GM23338 (cell line): Measurements from ENCODE around the gene SFTA2. TPM values are rescaled to one million over a fixed set of nuclear protein-coding genes. Genes with fewer than 3 reads are reported as not detected.
A peak's percentile ranks its signal among the peaks of the same experiment; 100 is the strongest.

Experiments
- ATAC-seq: fragments of 200-7000 bp; cut with Tn5 transposase; 3 replicates; pipeline ENCODE4 v1.9.1; 2020
- DNase-seq: peaks from one replicate; pipeline ENCODE4 v3.0.0-alpha.2; 2015; ENCODE audit warnings: low spot score
- H2AFZ ChIP-seq: fragments of 200-600 bp; sonication (generic); 2 replicates; pipeline ENCODE4 v1.8.0; 2016; ENCODE audit warnings: antibody characterized with exemption, mild to moderate bottlenecking, moderate library complexity
- H3F3A ChIP-seq: fragments of 200-600 bp; sonication (generic); replicated peaks from 2 replicates; pipeline ENCODE4 v1.8.0; 2017; ENCODE audit warnings: antibody characterized with exemption, mixed run types, low read depth
- H3K27ac ChIP-seq: fragments of 200-600 bp; sonication (generic); 2 replicates; pipeline ENCODE4 v1.6.1; 2016; ENCODE audit warnings: low read depth
- H3K27me3 ChIP-seq: fragments of 200-600 bp; sonication (generic); 2 replicates; pipeline ENCODE4 v1.8.0; 2016; ENCODE audit warnings: mild to moderate bottlenecking, mixed run types, moderate library complexity; ENCODE audit not compliant: insufficient read depth
- H3K36me3 ChIP-seq: fragments of 200-600 bp; sonication (generic); 2 replicates; pipeline ENCODE4 v1.8.0; 2016; ENCODE audit warnings: mild to moderate bottlenecking; ENCODE audit not compliant: insufficient read depth
- H3K4me1 ChIP-seq: fragments of 200-600 bp; sonication (generic); 2 replicates; pipeline ENCODE4 v1.8.0; 2016; ENCODE audit warnings: mild to moderate bottlenecking, moderate library complexity; ENCODE audit not compliant: insufficient read depth
- H3K4me2 ChIP-seq: fragments of 200-600 bp; sonication (generic); 2 replicates; pipeline ENCODE4 v1.7.1; 2017; ENCODE audit warnings: mixed run types
- H3K4me3 ChIP-seq: fragments of 200-600 bp; sonication (generic); 2 replicates; pipeline ENCODE4 v1.6.1; 2016; ENCODE audit warnings: mixed run types
- H3K79me2 ChIP-seq: fragments of 200-600 bp; sonication (generic); replicated peaks from 2 replicates; pipeline ENCODE4 v1.8.0; 2017; ENCODE audit warnings: mild to moderate bottlenecking; ENCODE audit not compliant: insufficient read depth
- H3K9me2 ChIP-seq: fragments of 200-600 bp; sonication (generic); 2 replicates; pipeline ENCODE4 v1.8.0; 2017; ENCODE audit not compliant: insufficient read depth
- H4K20me1 ChIP-seq: fragments of 200-600 bp; sonication (generic); replicated peaks from 2 replicates; pipeline ENCODE4 v1.8.0; 2017; ENCODE audit warnings: mild to moderate bottlenecking; ENCODE audit not compliant: insufficient read depth
- H3K27ac Mint-ChIP-seq: 2 replicates; pipeline ENCODE4 v1.8.0; 2020; ENCODE audit warnings: inconsistent platforms, mild to moderate bottlenecking, moderate library complexity, mixed read lengths
- H3K27me3 Mint-ChIP-seq: 3 replicates; pipeline ENCODE4 v1.8.0; 2022; ENCODE audit warnings: low read depth, mild to moderate bottlenecking, moderate library complexity, mixed read lengths, inconsistent platforms; ENCODE audit not compliant: insufficient read depth, poor library complexity
- H3K36me3 Mint-ChIP-seq: 3 replicates; pipeline ENCODE4 v1.8.0; 2021; ENCODE audit warnings: low read depth, mild to moderate bottlenecking, inconsistent platforms, moderate library complexity, mixed read lengths
- H3K4me1 Mint-ChIP-seq: 3 replicates; pipeline ENCODE4 v1.8.0; 2020; ENCODE audit warnings: mild to moderate bottlenecking, inconsistent platforms, mixed read lengths
- H3K4me3 Mint-ChIP-seq: 3 replicates; pipeline ENCODE4 v1.8.0; 2021; ENCODE audit warnings: moderate library complexity, mild to moderate bottlenecking, inconsistent platforms, mixed read lengths
- H3K9me3 Mint-ChIP-seq: 3 replicates; pipeline ENCODE4 v1.8.0; 2020; ENCODE audit warnings: moderate library complexity, mild to moderate bottlenecking, inconsistent platforms, mixed read lengths
- CREB1 ChIP-seq: fragments of 250-450 bp; sonication (Bioruptor Pico); IDR thresholded peaks from 2 replicates; pipeline ENCODE4 v1.5.0; 2020; ENCODE audit warnings: low read depth, mild to moderate bottlenecking, moderate library complexity
- CTCF ChIP-seq, 2 experiments: fragments of 200-600 bp in 1 of 2; sonication (generic) in 1 of 2; conservative IDR thresholded peaks; 2 replicates each; pipeline versions ENCODE4 v1.5.1 to v1.6.1; 2016 to 2017; ENCODE audit warnings: antibody characterized with exemption in 2 of 2, low read depth in 2 of 2, mild to moderate bottlenecking in 2 of 2, moderate library complexity in 1 of 2
- JUNB ChIP-seq: IDR thresholded peaks from one replicate; pipeline ENCODE4 v1.6.1; 2016; ENCODE audit warnings: antibody characterized with exemption; ENCODE audit not compliant: unreplicated experiment
- NANOG ChIP-seq: IDR thresholded peaks from 2 replicates; pipeline ENCODE4 v1.6.1; 2016; ENCODE audit warnings: antibody characterized with exemption, borderline replicate concordance
- POLR2AphosphoS5 ChIP-seq: IDR thresholded peaks from 2 replicates; pipeline ENCODE4 v1.6.1; 2016; ENCODE audit warnings: antibody characterized with exemption, low read depth
- REST ChIP-seq: IDR thresholded peaks from one replicate; pipeline ENCODE4 v1.6.1; 2018; ENCODE audit warnings: antibody characterized with exemption; ENCODE audit not compliant: unreplicated experiment
- STAT1 ChIP-seq: IDR thresholded peaks from one replicate; pipeline ENCODE4 v1.6.1; 2016; ENCODE audit warnings: antibody characterized with exemption; ENCODE audit not compliant: unreplicated experiment
- ZNF331 ChIP-seq: fragments of 250-450 bp; sonication (Bioruptor Pico); IDR thresholded peaks from 2 replicates; pipeline ENCODE4 v1.5.0; 2020; ENCODE audit warnings: low read depth, mild to moderate bottlenecking, moderate library complexity
- ZNF462 ChIP-seq: fragments of 250-450 bp; sonication (Bioruptor Pico); IDR thresholded peaks from 2 replicates; pipeline ENCODE4 v1.5.0; 2020; ENCODE audit warnings: mild to moderate bottlenecking, moderate library complexity
- polyA plus RNA-seq: library from polyadenylated mRNA; unstranded; fragments of >200 nt; fragmentation: Nextera tagmentation; extraction: Ambion mirVana; gene quantifications from 2 replicates; pipeline ENCODE4 v1.2.1, GENCODE V29; 2016
- total RNA-seq: library from RNA; depleted of rRNA; stranded (reverse); fragments of >200 nt; shearing (Covaris generic); gene quantifications from 2 replicates; pipeline ENCODE4 v1.2.3, GENCODE V29; 2014

The SFTA2 gene
- total and polyA plus RNA-seq, 2 experiments from 2014 or later, result not detected

- H3K4me3 ChIP-seq, result no peak overlapping the region
- DNase-seq (no peak), ATAC-seq (no peak; the same call in 2 of the 3 replicates)
- H3K79me2 ChIP-seq, result no peaks in the 10 kb centered on the region
- no peaks in the 10 kb centered on the region for H4K20me1 ChIP-seq
- H3K27ac Mint-ChIP-seq, result no peak overlapping the region
- H3K27me3 ChIP-seq, result no peaks in the 10 kb centered on the region
- 0 out of 2 replicates have a peak overlapping the region, but pooled peaks have one; percentile 43 for H2AFZ ChIP-seq
- peaks cover 16% of the 10 kb centered on the region for H3K4me1 ChIP-seq
- peaks cover 14% of the 10 kb centered on the region for H3K27me3 Mint-ChIP-seq
- H3K4me3 Mint-ChIP-seq, result no peak overlapping the region
- no peak overlapping the region for H3K27ac ChIP-seq
- H3K36me3 ChIP-seq, result no peaks in the 10 kb centered on the region
- TF ChIP-seq STAT1 (no peak), ZNF462 (CRISPR knock-in tag) (no peak), REST (no peak), CTCF (conservative IDR thresholded peaks at IDR 0.05; ENCODE audit: low read depth in 2 of 2) (no peak), POLR2AphosphoS5 (no peak), CREB1 (CRISPR knock-in tag) (no peak), ZNF331 (CRISPR knock-in tag) (no peak), JUNB (no peak), NANOG (no peak)
- H3K4me2 ChIP-seq, result no peak overlapping the region
- H3F3A ChIP-seq, result no peaks in the 10 kb centered on the region
- H3K9me3 Mint-ChIP-seq, result no peaks in the 10 kb centered on the region
- H3K4me1 Mint-ChIP-seq, result peaks cover 29% of the 10 kb centered on the region
- no peaks in the 10 kb centered on the region; the same call in 2 of the 3 replicates for H3K36me3 Mint-ChIP-seq
- peaks cover 5% of the 10 kb centered on the region; the same call in 1 of the 2 replicates for H3K9me2 ChIP-seq
These were observed 5.3 kb upstream of the SFTA2 start for GRCh38 chr6:30937265-30937664.
